CD4-positive, alpha-beta T cell treated with Interleukin-6 at 100 ng/mL for 8 hours (primary cell): ENCODE measurements around the gene CSRNP3.

Experiments used
- DNase-seq: peaks from one replicate; pipeline ENCODE4 v3.0.0-alpha.2; 2020; ENCODE audit warnings: mixed read lengths, low spot score

The CSRNP3 gene

GRCh38 chr2:165469417-165469816, at the start of gene CSRNP3:
Gene CSRNP3, plus strand, starts transcription at chr2:165469698. Its CDS starts 125,368 bp downstream, at chr2:165595066.
- DNase-seq = no peak

- DNase-seq = no peak
Measured at GRCh38 chr2:165420231-165420630, 49.3 kb upstream of the CSRNP3 start.

- DNase-seq = no peak
Measured at GRCh38 chr2:165423081-165423480, 46.4 kb upstream of the CSRNP3 start.

- no peak for DNase-seq
Measured at GRCh38 chr2:165425556-165425955, 43.9 kb upstream of the CSRNP3 start.

GRCh38 chr2:165427686-165428085, 41.8 kb upstream of the CSRNP3 start:
- no peak for DNase-seq

- no peak for DNase-seq
Measured at GRCh38 chr2:165428926-165429325, 40.6 kb upstream of the CSRNP3 start.

- DNase-seq = no peak
Measured at GRCh38 chr2:165431014-165431413, 38.5 kb upstream of the CSRNP3 start.

- DNase-seq = no peak
Measured at GRCh38 chr2:165432234-165432966, 37.1 kb upstream of the CSRNP3 start.

GRCh38 chr2:165434865-165435496, 34.5 kb upstream of the CSRNP3 start:
- no peak for DNase-seq

GRCh38 chr2:165435611-165436010, 33.9 kb upstream of the CSRNP3 start:
- no peak for DNase-seq

GRCh38 chr2:165436559-165436958, 32.9 kb upstream of the CSRNP3 start:
- DNase-seq = no peak

- no peak for DNase-seq
Measured at GRCh38 chr2:165440367-165440766, 29.1 kb upstream of the CSRNP3 start.

GRCh38 chr2:165443511-165443910, 26.0 kb upstream of the CSRNP3 start:
- no peak for DNase-seq

GRCh38 chr2:165448406-165448805, 21.1 kb upstream of the CSRNP3 start:
- DNase-seq = no peak

GRCh38 chr2:165450156-165450555, 19.3 kb upstream of the CSRNP3 start:
- no peak for DNase-seq

GRCh38 chr2:165452327-165452726, 17.2 kb upstream of the CSRNP3 start:
- DNase-seq = no peak

GRCh38 chr2:165453561-165454094, 15.9 kb upstream of the CSRNP3 start:
- DNase-seq = no peak

GRCh38 chr2:165454905-165455304, 14.6 kb upstream of the CSRNP3 start:
- DNase-seq = no peak

GRCh38 chr2:165456027-165456426, 13.5 kb upstream of the CSRNP3 start:
- DNase-seq = no peak

GRCh38 chr2:165462443-165462842, 7.1 kb upstream of the CSRNP3 start:
- no peak for DNase-seq

- no peak for DNase-seq
Measured at GRCh38 chr2:165466386-165466785, 3.1 kb upstream of the CSRNP3 start.

GRCh38 chr2:165467921-165468320, 1.6 kb upstream of the CSRNP3 start:
- no peak for DNase-seq

GRCh38 chr2:165470361-165470760, 863 bp downstream of the CSRNP3 start:
- DNase-seq = no peak
